WERI-Rb-1 (cell line): ENCODE measurements around the gene MZT2B.
A peak's percentile ranks its signal among the peaks of the same experiment; 100 is the strongest.
"Not testable (repeated sequence)": the region's sequence is repeated elsewhere in the genome, so short reads cannot be mapped to it uniquely, and the experiment has no call there.

Experiments used
- DNase-seq: peaks from one replicate; pipeline ENCODE4 v3.0.0-alpha.2; 2020
- H3K27ac ChIP-seq: fragments of 250-450 bp; sonication (Bioruptor Pico); 2 replicates; pipeline ENCODE4 v1.5.1; 2020; ENCODE audit warnings: mild to moderate bottlenecking, moderate library complexity
- H3K27me3 ChIP-seq: fragments of 250-450 bp; sonication (Bioruptor Pico); 2 replicates; pipeline ENCODE4 v1.5.1; 2021; ENCODE audit warnings: mild to moderate bottlenecking, low read depth, moderate library complexity; ENCODE audit not compliant: insufficient read depth, severe bottlenecking
- H3K36me3 ChIP-seq: fragments of 250-450 bp; sonication (Bioruptor Pico); 2 replicates; pipeline ENCODE4 v1.5.1; 2020; ENCODE audit warnings: mild to moderate bottlenecking, moderate library complexity
- H3K4me3 ChIP-seq: 2 replicates; pipeline ENCODE4 v1.5.1; 2011; ENCODE audit warnings: low read depth, mild to moderate bottlenecking, control low read depth, low read length
- H3K9me3 ChIP-seq: fragments of 250-450 bp; sonication (Bioruptor Pico); 2 replicates; pipeline ENCODE4 v1.5.1; 2021; ENCODE audit warnings: mild to moderate bottlenecking, moderate library complexity; ENCODE audit not compliant: severe bottlenecking
- TF ChIP-seq, protein P1 (sequence below): IDR thresholded peaks from 2 replicates; pipeline ENCODE4 v1.5.1; 2011; ENCODE audit warnings: low read depth, mild to moderate bottlenecking, control low read depth, inconsistent platforms, low read length

MZT2B gene

GRCh38 chr2:130185436-130185835, 3.4 kb downstream of the MZT2B start:
- peaks cover 6% of the 10 kb centered on the region for H3K36me3 ChIP-seq
- TF ChIP-seq, protein P1, sequence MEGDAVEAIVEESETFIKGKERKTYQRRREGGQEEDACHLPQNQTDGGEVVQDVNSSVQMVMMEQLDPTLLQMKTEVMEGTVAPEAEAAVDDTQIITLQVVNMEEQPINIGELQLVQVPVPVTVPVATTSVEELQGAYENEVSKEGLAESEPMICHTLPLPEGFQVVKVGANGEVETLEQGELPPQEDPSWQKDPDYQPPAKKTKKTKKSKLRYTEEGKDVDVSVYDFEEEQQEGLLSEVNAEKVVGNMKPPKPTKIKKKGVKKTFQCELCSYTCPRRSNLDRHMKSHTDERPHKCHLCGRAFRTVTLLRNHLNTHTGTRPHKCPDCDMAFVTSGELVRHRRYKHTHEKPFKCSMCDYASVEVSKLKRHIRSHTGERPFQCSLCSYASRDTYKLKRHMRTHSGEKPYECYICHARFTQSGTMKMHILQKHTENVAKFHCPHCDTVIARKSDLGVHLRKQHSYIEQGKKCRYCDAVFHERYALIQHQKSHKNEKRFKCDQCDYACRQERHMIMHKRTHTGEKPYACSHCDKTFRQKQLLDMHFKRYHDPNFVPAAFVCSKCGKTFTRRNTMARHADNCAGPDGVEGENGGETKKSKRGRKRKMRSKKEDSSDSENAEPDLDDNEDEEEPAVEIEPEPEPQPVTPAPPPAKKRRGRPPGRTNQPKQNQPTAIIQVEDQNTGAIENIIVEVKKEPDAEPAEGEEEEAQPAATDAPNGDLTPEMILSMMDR, result no peak
- no peak overlapping the region for H3K27ac ChIP-seq
- no peaks in the 10 kb centered on the region for H3K27me3 ChIP-seq
- H3K4me3 ChIP-seq, result no peak overlapping the region
- no peak for DNase-seq
- no peaks in the 10 kb centered on the region for H3K9me3 ChIP-seq

DNA sequence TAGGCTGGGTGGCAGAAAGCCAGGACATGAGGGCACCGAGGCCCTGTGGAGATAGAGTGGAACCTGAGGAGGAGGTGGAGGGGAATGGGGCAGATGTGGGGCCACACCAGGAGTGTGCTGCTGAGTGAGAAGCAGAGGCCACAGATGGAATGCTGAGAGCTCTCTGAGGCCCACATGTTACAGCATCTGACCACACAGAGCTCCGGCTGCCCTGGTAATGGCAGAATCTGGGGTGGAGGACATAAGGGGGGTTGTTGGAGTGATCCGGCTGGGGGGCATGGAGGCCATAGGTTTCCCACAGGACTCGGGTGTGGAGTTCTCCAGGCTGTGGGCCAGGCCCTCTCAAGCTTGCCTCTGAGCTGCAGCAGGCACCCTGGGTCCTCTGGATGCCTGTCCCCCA, 3.8 kb downstream of the MZT2B start:
- Histone ChIP-seq H3K9me3 (no peaks in the 10 kb centered on the region), H3K4me3 (no peak overlapping the region), H3K27ac (no peak overlapping the region), H3K27me3 (no peaks in the 10 kb centered on the region), H3K36me3 (peaks cover 6% of the 10 kb centered on the region)
- DNase-seq, result no peak
- TF ChIP-seq, protein P1, result no peak

- H3K27ac ChIP-seq, result no peak overlapping the region
- H3K36me3 ChIP-seq, result peaks cover 6% of the 10 kb centered on the region
- DNase-seq, result no peak
- no peaks in the 10 kb centered on the region for H3K9me3 ChIP-seq
- H3K27me3 ChIP-seq, result no peaks in the 10 kb centered on the region
- TF ChIP-seq, protein P1, result no peak
- H3K4me3 ChIP-seq, result no peak overlapping the region
Observed at GRCh38 chr2:130186391-130186790, 4.3 kb downstream of the MZT2B start.

DNA sequence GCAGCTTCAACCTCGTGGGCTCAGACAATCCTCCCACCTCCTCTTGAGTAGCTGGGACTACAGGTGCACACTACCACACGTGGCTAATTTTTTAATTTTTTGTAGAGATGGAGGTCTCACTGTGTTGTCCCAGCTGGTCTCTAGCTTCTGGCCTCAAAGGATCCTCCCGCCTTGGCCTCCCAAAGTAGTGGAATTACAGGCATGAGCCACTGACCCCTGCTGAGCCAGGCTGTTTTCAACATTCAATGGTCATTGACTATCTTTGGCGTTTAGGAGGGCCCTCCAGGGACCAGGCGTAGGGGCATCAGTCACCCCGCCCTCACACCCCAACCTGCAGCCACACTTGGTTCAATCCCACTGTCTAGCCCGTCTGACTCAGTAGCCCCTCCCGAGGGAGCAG, 5.2 kb downstream of the MZT2B start:
- H3K4me3 ChIP-seq, result no peak overlapping the region
- peaks cover 6% of the 10 kb centered on the region for H3K36me3 ChIP-seq
- TF ChIP-seq, protein P1, result no peak
- DNase-seq, result no peak
- no peaks in the 10 kb centered on the region for H3K27me3 ChIP-seq
- H3K27ac ChIP-seq, result no peak overlapping the region
- H3K9me3 ChIP-seq, result no peaks in the 10 kb centered on the region

GRCh38 chr2:130187859-130188792, 6.1 kb downstream of the MZT2B start:
- H3K27ac ChIP-seq, result peak overlapping the region; percentile 50
- DNase-seq, result peak; percentile 55
- H3K4me3 ChIP-seq, H3K27me3 ChIP-seq, H3K36me3 ChIP-seq, H3K9me3 ChIP-seq: not testable (repeated sequence)

GRCh38 chr2:130188958-130189357, 6.9 kb downstream of the MZT2B start:
- not testable (repeated sequence) for DNase-seq, H3K27me3 ChIP-seq, H3K27ac ChIP-seq, H3K4me3 ChIP-seq, H3K9me3 ChIP-seq, H3K36me3 ChIP-seq

GRCh38 chr2:130190237-130190636, 8.2 kb downstream of the MZT2B start:
- Histone ChIP-seq H3K36me3 (no peaks in the 10 kb centered on the region), H3K4me3 (no peak overlapping the region), H3K27me3 (no peaks in the 10 kb centered on the region), H3K27ac (no peak overlapping the region), H3K9me3 (no peaks in the 10 kb centered on the region)
- TF ChIP-seq, protein P1, result no peak
- DNase-seq, result no peak

DNA sequence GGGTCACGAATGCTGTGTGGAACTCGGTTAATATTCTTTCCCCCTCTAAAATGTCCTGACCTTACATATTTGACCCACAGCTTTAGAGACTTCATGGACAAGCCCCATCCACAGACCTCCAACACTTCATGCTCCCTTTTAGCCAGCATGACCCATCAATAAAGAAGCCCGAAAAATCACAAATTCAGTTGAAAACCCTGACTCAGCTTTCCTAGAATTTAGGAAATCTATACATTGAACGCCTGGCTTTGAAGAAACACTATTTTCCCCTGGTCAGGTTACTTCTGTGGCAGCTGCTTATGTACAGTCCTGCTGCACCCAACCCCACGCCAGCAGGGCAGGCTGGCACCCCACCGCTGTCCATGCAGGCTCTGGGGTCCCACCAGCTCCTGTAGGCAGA, 9.3 kb downstream of the MZT2B start:
- not testable (repeated sequence) for DNase-seq, H3K27me3 ChIP-seq, H3K9me3 ChIP-seq, H3K4me3 ChIP-seq, H3K36me3 ChIP-seq, H3K27ac ChIP-seq

GRCh38 chr2:130192451-130192850, 10.4 kb downstream of the MZT2B start:
- not testable (repeated sequence) for H3K9me3 ChIP-seq, H3K36me3 ChIP-seq, DNase-seq, H3K27me3 ChIP-seq, H3K27ac ChIP-seq, H3K4me3 ChIP-seq
